Liver (tissue), 9 donors: ENCODE results near the gene HIVEP3. TPM values are rescaled to one million over a fixed set of nuclear protein-coding genes. Genes with fewer than 3 reads are reported as not detected.

Experiments used
- DNase-seq: peaks from one replicate; pipeline ENCODE4 v3.0.0-alpha.2; 2017; ENCODE audit warnings: low spot score
- H3K27ac ChIP-seq, 2 donors: one replicate each; pipeline ENCODE4 v1.7.0; 2013; ENCODE audit warnings: inconsistent platforms in 2 of 2, low read length in 2 of 2, control low read depth in 1 of 2, low read depth in 1 of 2, mild to moderate bottlenecking in 1 of 2
- H3K27me3 ChIP-seq, 4 donors: one replicate each; pipeline versions ENCODE4 v1.6.1 to v1.7.0; 2013; ENCODE audit warnings: low read length in 3 of 4, inconsistent platforms in 1 of 4, mild to moderate bottlenecking in 1 of 4, moderate library complexity in 1 of 4; ENCODE audit not compliant: control insufficient read depth in 4 of 4, insufficient read depth in 4 of 4
- H3K36me3 ChIP-seq, 4 donors: one replicate each; pipeline versions ENCODE4 v1.6.1 to v1.7.0; 2013; ENCODE audit warnings: low read length in 3 of 4, mild to moderate bottlenecking in 3 of 4, low read depth in 1 of 4, moderate library complexity in 1 of 4; ENCODE audit not compliant: control insufficient read depth in 4 of 4, insufficient read depth in 3 of 4
- H3K4me1 ChIP-seq, 4 donors: one replicate each; pipeline versions ENCODE4 v1.6.1 to v1.7.0; 2013; ENCODE audit warnings: low read length in 3 of 4, mild to moderate bottlenecking in 3 of 4, moderate library complexity in 1 of 4; ENCODE audit not compliant: control insufficient read depth in 4 of 4, insufficient read depth in 4 of 4
- H3K4me3 ChIP-seq, 3 donors: one replicate each; pipeline versions ENCODE4 v1.6.1 to v1.7.0; 2013; ENCODE audit warnings: low read length in 3 of 3, control low read depth in 1 of 3, low read depth in 1 of 3, mild to moderate bottlenecking in 1 of 3
- H3K9ac ChIP-seq, 2 donors: one replicate each; pipeline ENCODE4 v1.7.0; 2013; ENCODE audit warnings: low read length in 2 of 2, mild to moderate bottlenecking in 2 of 2, moderate library complexity in 2 of 2, control low read depth in 1 of 2, low read depth in 1 of 2
- H3K9me3 ChIP-seq, 4 donors: one replicate each; pipeline versions ENCODE4 v1.6.1 to v1.7.0; 2013; ENCODE audit warnings: low read length in 3 of 4; ENCODE audit not compliant: control insufficient read depth in 4 of 4
- EGR1 ChIP-seq, 2 donors: IDR thresholded peaks; 2 replicates each; pipeline ENCODE4 v1.6.1; 2016 to 2018; ENCODE audit warnings: antibody characterized with exemption in 2 of 2, low read depth in 2 of 2
- FOXA1 ChIP-seq: IDR thresholded peaks from 2 replicates; pipeline ENCODE4 v1.6.1; 2016; ENCODE audit warnings: antibody characterized with exemption
- FOXA2 ChIP-seq: IDR thresholded peaks from 2 replicates; pipeline ENCODE4 v1.6.1; 2016; ENCODE audit warnings: antibody characterized with exemption
- GABPA ChIP-seq, 2 donors: IDR thresholded peaks in 1 of 2; conservative IDR thresholded peaks in 1 of 2; 2 replicates each; pipeline ENCODE4 v1.6.1; 2016; ENCODE audit warnings: antibody characterized with exemption in 2 of 2, mild to moderate bottlenecking in 1 of 2, moderate library complexity in 1 of 2
- HNF4A ChIP-seq, 2 donors: conservative IDR thresholded peaks; 2 replicates each; pipeline ENCODE4 v1.6.1; 2016; ENCODE audit warnings: antibody characterized with exemption in 2 of 2, mild to moderate bottlenecking in 2 of 2
- HNF4G ChIP-seq: IDR thresholded peaks from 2 replicates; pipeline ENCODE4 v1.6.1; 2016; ENCODE audit warnings: antibody characterized with exemption
- JUND ChIP-seq, 2 donors: IDR thresholded peaks; 2 replicates each; pipeline ENCODE4 v1.6.1; 2016; ENCODE audit warnings: antibody characterized with exemption in 2 of 2
- NR2F2 ChIP-seq: IDR thresholded peaks from 2 replicates; pipeline ENCODE4 v1.6.1; 2016; ENCODE audit warnings: antibody characterized with exemption
- RAD21 ChIP-seq, 2 donors: IDR thresholded peaks; 2 replicates each; pipeline ENCODE4 v1.6.1; 2016; ENCODE audit warnings: antibody characterized with exemption in 2 of 2, mild to moderate bottlenecking in 2 of 2
- RXRA ChIP-seq, 2 donors: IDR thresholded peaks; 2 replicates each; pipeline ENCODE4 v1.6.1; 2017 to 2018; ENCODE audit warnings: antibody characterized with exemption in 2 of 2, mild to moderate bottlenecking in 1 of 2
- SP1 ChIP-seq: IDR thresholded peaks from 2 replicates; pipeline ENCODE4 v1.6.1; 2018; ENCODE audit warnings: antibody characterized with exemption, mild to moderate bottlenecking
- TAF1 ChIP-seq: conservative IDR thresholded peaks from 2 replicates; pipeline ENCODE4 v1.6.1; 2016; ENCODE audit warnings: antibody characterized with exemption, mild to moderate bottlenecking
- YY1 ChIP-seq: IDR thresholded peaks from 2 replicates; pipeline ENCODE4 v1.6.1; 2016; ENCODE audit warnings: antibody characterized with exemption, mild to moderate bottlenecking
- WGBS: extraction: QIAGEN DNeasy Blood & Tissue Kit; methylation state at CpG from one replicate; pipeline ENCODE4 v1.1.7; 2013; 5-methylcytosine and 5-hydroxymethylcytosine counted together
- polyA plus RNA-seq, 2 donors: library from polyadenylated mRNA; stranded (reverse) in 1 of 2; unstranded in 1 of 2; fragments of 200-250 nt in 1 of 2; fragments of >200 nt in 1 of 2; fragmentation: Nextera tagmentation in 1 of 2; extraction: Ambion mirVana in 1 of 2; gene quantifications; one replicate each; pipeline versions ENCODE4 v1.2.1 to v1.2.3, GENCODE V29; 2013 to 2015
- total RNA-seq, 2 donors: library from RNA; depleted of rRNA; stranded (reverse); fragments of >200 nt; gene quantifications; one replicate each; pipeline ENCODE4 v1.2.3, GENCODE V29; 2014
- TF ChIP-seq, protein P1 (sequence below): IDR thresholded peaks from 2 replicates; pipeline ENCODE4 v1.6.1; 2016; ENCODE audit warnings: antibody characterized with exemption, mild to moderate bottlenecking
- TF ChIP-seq, protein P2 (sequence below): IDR thresholded peaks from 2 replicates; pipeline ENCODE4 v1.6.1; 2016; ENCODE audit warnings: antibody characterized with exemption
- TF ChIP-seq, protein P3 (sequence below): IDR thresholded peaks from 2 replicates; pipeline ENCODE4 v1.6.1; 2016; ENCODE audit warnings: antibody characterized with exemption
- TF ChIP-seq, protein P4 (sequence below): IDR thresholded peaks from 2 replicates; pipeline ENCODE4 v1.6.1; 2016; ENCODE audit warnings: antibody characterized with exemption
- donor health status: healthy.
- donor health status: healthy.
- donor health status: healthy.
- donor health status: healthy.
- donor health status: healthy.

Gene HIVEP3
- total and polyA plus RNA-seq, 4 donors, result 0.93 to 1.6 (median 1.4) TPM

DNA sequence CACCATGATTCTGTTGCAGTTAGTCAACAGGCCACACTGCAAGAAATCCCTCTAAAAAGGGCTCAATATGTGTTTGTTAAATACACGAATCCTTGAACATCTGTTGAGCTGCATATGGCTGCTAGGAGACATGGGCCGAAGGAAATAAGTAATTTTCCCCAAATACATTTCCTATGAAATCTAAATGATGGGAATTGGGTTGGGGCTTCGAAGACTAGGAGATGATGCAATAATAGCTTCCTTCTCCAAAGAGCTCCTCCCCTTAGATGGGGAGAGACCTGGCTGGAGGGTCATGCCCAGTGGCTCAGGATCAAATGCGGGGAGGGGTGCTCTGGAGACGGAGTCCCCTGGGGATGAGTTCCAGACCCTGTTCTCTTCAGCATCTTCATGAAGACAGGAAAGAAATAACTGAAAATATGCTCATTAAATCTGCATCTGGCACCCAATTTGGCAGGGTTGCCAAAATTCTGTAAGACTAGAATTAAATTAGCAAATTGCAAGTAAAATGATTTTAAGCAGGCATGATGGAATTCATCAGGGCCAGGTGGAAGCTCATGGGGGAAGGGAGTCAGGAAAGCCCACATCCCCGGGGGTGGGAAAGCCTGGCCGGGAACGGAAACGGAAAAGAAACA lies 269.2 kb downstream of the HIVEP3 start:
- Histone ChIP-seq H3K4me1 (peaks cover 0 to 2% (median 0%) of the 10 kb centered on the region in 4 donors), H3K27me3 (no peaks in the 10 kb centered on the region), H3K4me3 (no peak overlapping the region), H3K36me3 (no peaks in the 10 kb centered on the region), H3K9ac (no peak overlapping the region), H3K27ac (no peak overlapping the region), H3K9me3 (no peaks in the 10 kb centered on the region)
- TF ChIP-seq FOXA2 (no peak), YY1 (no peak), GABPA (IDR thresholded peaks at IDR 0.05 in 1 of 2, conservative IDR thresholded peaks at IDR 0.05 in 1 of 2) (no peak), HNF4A (conservative IDR thresholded peaks at IDR 0.05) (no peak), RXRA (IDR thresholded peaks at IDR 0.05) (no peak), SP1 (no peak), RAD21 (IDR thresholded peaks at IDR 0.05) (no peak), HNF4G (no peak), NR2F2 (no peak), EGR1 (IDR thresholded peaks at IDR 0.05; ENCODE audit: low read depth in 2 of 2) (no peak), FOXA1 (no peak)
- TF ChIP-seq, protein P1, sequence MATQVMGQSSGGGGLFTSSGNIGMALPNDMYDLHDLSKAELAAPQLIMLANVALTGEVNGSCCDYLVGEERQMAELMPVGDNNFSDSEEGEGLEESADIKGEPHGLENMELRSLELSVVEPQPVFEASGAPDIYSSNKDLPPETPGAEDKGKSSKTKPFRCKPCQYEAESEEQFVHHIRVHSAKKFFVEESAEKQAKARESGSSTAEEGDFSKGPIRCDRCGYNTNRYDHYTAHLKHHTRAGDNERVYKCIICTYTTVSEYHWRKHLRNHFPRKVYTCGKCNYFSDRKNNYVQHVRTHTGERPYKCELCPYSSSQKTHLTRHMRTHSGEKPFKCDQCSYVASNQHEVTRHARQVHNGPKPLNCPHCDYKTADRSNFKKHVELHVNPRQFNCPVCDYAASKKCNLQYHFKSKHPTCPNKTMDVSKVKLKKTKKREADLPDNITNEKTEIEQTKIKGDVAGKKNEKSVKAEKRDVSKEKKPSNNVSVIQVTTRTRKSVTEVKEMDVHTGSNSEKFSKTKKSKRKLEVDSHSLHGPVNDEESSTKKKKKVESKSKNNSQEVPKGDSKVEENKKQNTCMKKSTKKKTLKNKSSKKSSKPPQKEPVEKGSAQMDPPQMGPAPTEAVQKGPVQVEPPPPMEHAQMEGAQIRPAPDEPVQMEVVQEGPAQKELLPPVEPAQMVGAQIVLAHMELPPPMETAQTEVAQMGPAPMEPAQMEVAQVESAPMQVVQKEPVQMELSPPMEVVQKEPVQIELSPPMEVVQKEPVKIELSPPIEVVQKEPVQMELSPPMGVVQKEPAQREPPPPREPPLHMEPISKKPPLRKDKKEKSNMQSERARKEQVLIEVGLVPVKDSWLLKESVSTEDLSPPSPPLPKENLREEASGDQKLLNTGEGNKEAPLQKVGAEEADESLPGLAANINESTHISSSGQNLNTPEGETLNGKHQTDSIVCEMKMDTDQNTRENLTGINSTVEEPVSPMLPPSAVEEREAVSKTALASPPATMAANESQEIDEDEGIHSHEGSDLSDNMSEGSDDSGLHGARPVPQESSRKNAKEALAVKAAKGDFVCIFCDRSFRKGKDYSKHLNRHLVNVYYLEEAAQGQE, result no peak
- TF ChIP-seq, protein P2, sequence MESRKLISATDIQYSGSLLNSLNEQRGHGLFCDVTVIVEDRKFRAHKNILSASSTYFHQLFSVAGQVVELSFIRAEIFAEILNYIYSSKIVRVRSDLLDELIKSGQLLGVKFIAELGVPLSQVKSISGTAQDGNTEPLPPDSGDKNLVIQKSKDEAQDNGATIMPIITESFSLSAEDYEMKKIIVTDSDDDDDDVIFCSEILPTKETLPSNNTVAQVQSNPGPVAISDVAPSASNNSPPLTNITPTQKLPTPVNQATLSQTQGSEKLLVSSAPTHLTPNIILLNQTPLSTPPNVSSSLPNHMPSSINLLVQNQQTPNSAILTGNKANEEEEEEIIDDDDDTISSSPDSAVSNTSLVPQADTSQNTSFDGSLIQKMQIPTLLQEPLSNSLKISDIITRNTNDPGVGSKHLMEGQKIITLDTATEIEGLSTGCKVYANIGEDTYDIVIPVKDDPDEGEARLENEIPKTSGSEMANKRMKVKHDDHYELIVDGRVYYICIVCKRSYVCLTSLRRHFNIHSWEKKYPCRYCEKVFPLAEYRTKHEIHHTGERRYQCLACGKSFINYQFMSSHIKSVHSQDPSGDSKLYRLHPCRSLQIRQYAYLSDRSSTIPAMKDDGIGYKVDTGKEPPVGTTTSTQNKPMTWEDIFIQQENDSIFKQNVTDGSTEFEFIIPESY, result no peak
- TF ChIP-seq, protein P3, sequence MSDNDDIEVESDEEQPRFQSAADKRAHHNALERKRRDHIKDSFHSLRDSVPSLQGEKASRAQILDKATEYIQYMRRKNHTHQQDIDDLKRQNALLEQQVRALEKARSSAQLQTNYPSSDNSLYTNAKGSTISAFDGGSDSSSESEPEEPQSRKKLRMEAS, result no peak
- TF ChIP-seq, protein P4, sequence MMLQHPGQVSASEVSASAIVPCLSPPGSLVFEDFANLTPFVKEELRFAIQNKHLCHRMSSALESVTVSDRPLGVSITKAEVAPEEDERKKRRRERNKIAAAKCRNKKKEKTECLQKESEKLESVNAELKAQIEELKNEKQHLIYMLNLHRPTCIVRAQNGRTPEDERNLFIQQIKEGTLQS, result no peak
- DNase-seq, result no peak
- 77% methylated on average over 9 of the region's 9 CpGs for WGBS

DNA sequence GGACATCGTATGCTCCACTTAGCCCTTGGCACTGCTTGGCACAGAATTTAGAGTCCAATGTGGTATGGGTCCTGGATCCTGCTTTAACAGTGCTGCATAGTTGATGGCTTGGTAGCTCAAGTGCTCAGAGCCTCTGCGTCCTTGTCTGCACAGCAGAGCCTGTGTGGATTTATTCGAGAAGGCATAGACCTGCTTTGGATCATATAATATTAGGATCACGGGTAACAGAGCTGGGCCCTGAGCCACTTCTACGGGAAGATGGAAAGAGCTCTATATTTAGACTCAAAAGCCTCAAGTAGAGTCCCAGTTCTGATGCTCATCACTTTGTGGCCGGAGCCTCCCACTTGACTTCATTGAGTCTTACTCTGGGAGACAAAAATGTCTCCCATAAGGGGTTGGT lies 269.9 kb downstream of the HIVEP3 start:
- Histone ChIP-seq H3K4me1 (peaks cover 0 to 2% (median 0%) of the 10 kb centered on the region in 4 donors), H3K9me3 (no peaks in the 10 kb centered on the region), H3K36me3 (no peaks in the 10 kb centered on the region), H3K27ac (no peak overlapping the region), H3K4me3 (no peak overlapping the region), H3K27me3 (no peaks in the 10 kb centered on the region), H3K9ac (no peak overlapping the region)
- DNase-seq, result no peak
- 90% methylated on average over 6 of the region's 6 CpGs for WGBS
- TF ChIP-seq, protein P4, result no peak
- no peak for TF ChIP-seq JUND (IDR thresholded peaks at IDR 0.05)
- TF ChIP-seq, protein P2, result no peak
- no peak for TF ChIP-seq YY1
- TF ChIP-seq FOXA1, result no peak
- no peak for TF ChIP-seq HNF4A (conservative IDR thresholded peaks at IDR 0.05)
- TF ChIP-seq RXRA (IDR thresholded peaks at IDR 0.05), result no peak
- no peak for TF ChIP-seq SP1
- no peak for TF ChIP-seq FOXA2
- no peak for TF ChIP-seq TAF1
- TF ChIP-seq RAD21 (IDR thresholded peaks at IDR 0.05), result no peak
- TF ChIP-seq GABPA (IDR thresholded peaks at IDR 0.05 in 1 of 2, conservative IDR thresholded peaks at IDR 0.05 in 1 of 2), result no peak
- TF ChIP-seq, protein P1, result no peak
- TF ChIP-seq EGR1 (IDR thresholded peaks at IDR 0.05; ENCODE audit: low read depth in 2 of 2), result no peak
- TF ChIP-seq NR2F2, result no peak
- TF ChIP-seq, protein P3, result no peak
